ENCODE data around the gene CCIN. TPM values are rescaled to one million over a fixed set of nuclear protein-coding genes. Genes with fewer than 3 reads are reported as not detected.
A peak's percentile ranks its signal among the peaks of the same experiment; 100 is the strongest.

Gene CCIN
- total RNA-seq, 1 donor from 2014 or later = 0.18 TPM

- TF ChIP-seq CTCF (IDR thresholded peaks at IDR 0.05) = no peak
- intact Hi-C loops (cut with DNase I) = no loop called here
- DNase-seq = no peak
- H3K4me1 ChIP-seq = peaks cover 85% of the 10 kb centered on the region
- H3K36me3 ChIP-seq = peaks cover 21% of the 10 kb centered on the region
- no peak for ATAC-seq
- no peaks in the 10 kb centered on the region for H3K27me3 ChIP-seq (ENCODE audit: low read depth)
- no peaks in the 10 kb centered on the region for H3K9me3 ChIP-seq
- H3K4me3 ChIP-seq = no peak overlapping the region
- H3K27ac ChIP-seq = no peak overlapping the region
These were observed 22.5 kb upstream of the CCIN start for GRCh38 chr9:36146651-36147050.

GRCh38 chr9:36147441-36148175, 21.6 kb upstream of the CCIN start:
- no peaks in the 10 kb centered on the region for H3K9me3 ChIP-seq
- H3K4me3 ChIP-seq = no peak overlapping the region
- H3K4me1 ChIP-seq = peaks cover 84% of the 10 kb centered on the region
- intact Hi-C loops (cut with DNase I) = no loop called here
- peaks cover 21% of the 10 kb centered on the region for H3K36me3 ChIP-seq
- no peaks in the 10 kb centered on the region for H3K27me3 ChIP-seq (ENCODE audit: low read depth)
- no peak for TF ChIP-seq CTCF (IDR thresholded peaks at IDR 0.05)
- ATAC-seq (no peak), DNase-seq (no peak)
- H3K27ac ChIP-seq = peak overlapping the region; percentile 61

- ATAC-seq = peak; percentile 54 to 74
- intact Hi-C loops (cut with DNase I) = no loop called here
- H3K36me3 ChIP-seq = peaks cover 21% of the 10 kb centered on the region
- H3K4me1 ChIP-seq = peaks cover 84% of the 10 kb centered on the region
- no peaks in the 10 kb centered on the region for H3K9me3 ChIP-seq
- peak; percentile 92 for DNase-seq
- peak overlapping the region; percentile 61 for H3K27ac ChIP-seq
- no peak for TF ChIP-seq CTCF (IDR thresholded peaks at IDR 0.05)
- no peaks in the 10 kb centered on the region for H3K27me3 ChIP-seq (ENCODE audit: low read depth)
- no peak overlapping the region for H3K4me3 ChIP-seq
These were observed 20.7 kb upstream of the CCIN start for GRCh38 chr9:36148311-36149051.

GRCh38 chr9:36149197-36149596, 20.0 kb upstream of the CCIN start:
- peaks cover 81% of the 10 kb centered on the region for H3K4me1 ChIP-seq
- DNase-seq = no peak
- H3K36me3 ChIP-seq = peaks cover 21% of the 10 kb centered on the region
- peak overlapping the region; percentile 61 for H3K27ac ChIP-seq
- intact Hi-C loops (cut with DNase I) = no loop called here
- H3K9me3 ChIP-seq = no peaks in the 10 kb centered on the region
- ATAC-seq = no peak
- no peak overlapping the region for H3K4me3 ChIP-seq
- no peak for TF ChIP-seq CTCF (IDR thresholded peaks at IDR 0.05)
- no peaks in the 10 kb centered on the region for H3K27me3 ChIP-seq (ENCODE audit: low read depth)

GRCh38 chr9:36150574-36151315, 18.4 kb upstream of the CCIN start:
- H3K36me3 ChIP-seq = peaks cover 21% of the 10 kb centered on the region
- DNase-seq (no peak), ATAC-seq (peak; percentile 6)
- H3K9me3 ChIP-seq = no peaks in the 10 kb centered on the region
- H3K4me3 ChIP-seq = no peak overlapping the region
- H3K4me1 ChIP-seq = peaks cover 84% of the 10 kb centered on the region
- no peak for TF ChIP-seq CTCF (IDR thresholded peaks at IDR 0.05)
- H3K27me3 ChIP-seq (ENCODE audit: low read depth) = no peaks in the 10 kb centered on the region
- intact Hi-C loops (cut with DNase I) = no loop called here
- peak overlapping the region; percentile 83 for H3K27ac ChIP-seq
